IPS-NIHi11 (cell line): ENCODE results near the gene CHST11.

Source experiments
- DNase-seq: peaks from one replicate; pipeline ENCODE4 v3.0.0; 2012; ENCODE audit warnings: mixed read lengths, low spot score

Gene CHST11

GRCh38 chr12:104460041-104460719 is 3.4 kb downstream of the CHST11 start:
- no peak for DNase-seq

DNA sequence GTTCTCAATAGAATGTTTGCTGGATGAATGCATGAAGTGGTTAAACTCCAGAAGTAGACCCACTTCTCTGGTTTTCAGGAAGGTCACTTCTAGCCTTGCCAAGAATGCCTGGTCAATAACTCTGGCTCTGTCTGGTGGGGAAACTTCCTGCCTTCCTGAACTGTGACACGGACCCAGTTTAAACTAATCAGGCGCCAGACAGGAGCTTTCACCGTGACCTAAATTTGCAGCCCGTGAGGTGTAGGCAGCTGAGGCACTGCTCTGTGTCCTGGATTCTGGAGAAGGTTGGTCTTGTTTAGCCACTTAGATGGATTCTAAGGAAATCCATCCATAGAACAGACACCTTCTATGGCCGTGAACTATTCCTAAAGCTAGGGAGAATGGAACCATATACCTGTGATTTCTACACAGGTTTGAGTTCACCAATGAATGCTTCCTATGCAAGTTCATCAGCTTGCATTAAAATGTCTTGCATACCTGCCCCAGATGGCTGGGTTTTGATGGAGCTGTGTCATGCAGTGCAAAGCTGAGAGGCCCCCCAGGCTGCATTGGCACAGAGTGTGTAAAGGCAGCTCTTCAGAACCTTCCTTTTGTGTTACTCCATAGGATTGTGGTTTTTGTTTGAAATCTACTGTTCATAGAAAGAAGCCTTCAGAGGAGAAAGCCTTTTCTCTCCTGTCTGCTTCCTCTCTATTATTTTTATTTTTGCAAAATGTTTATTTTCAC is 4.4 kb downstream of the CHST11 start:
- DNase-seq = no peak

DNA sequence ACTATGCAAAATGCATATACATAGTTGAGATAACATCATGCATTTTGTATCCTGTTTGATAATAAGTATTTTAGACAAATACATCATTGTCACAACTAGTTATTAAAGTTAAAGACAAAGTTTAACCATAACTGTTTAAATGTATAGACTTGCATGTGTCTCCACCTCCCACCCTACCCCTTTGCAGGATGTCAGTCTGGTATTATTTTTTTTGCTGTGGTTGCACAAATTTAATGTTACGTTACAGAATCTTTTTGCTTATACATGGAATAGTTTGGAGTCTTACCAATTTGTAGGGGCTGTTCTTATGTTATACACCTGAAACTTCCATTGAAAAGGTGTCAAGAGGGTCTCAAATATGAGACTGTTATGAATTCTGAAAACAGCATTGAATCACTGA is 5.6 kb downstream of the CHST11 start:
- DNase-seq = no peak

GRCh38 chr12:104462931-104463339 is 6.2 kb downstream of the CHST11 start:
- DNase-seq = no peak

DNA sequence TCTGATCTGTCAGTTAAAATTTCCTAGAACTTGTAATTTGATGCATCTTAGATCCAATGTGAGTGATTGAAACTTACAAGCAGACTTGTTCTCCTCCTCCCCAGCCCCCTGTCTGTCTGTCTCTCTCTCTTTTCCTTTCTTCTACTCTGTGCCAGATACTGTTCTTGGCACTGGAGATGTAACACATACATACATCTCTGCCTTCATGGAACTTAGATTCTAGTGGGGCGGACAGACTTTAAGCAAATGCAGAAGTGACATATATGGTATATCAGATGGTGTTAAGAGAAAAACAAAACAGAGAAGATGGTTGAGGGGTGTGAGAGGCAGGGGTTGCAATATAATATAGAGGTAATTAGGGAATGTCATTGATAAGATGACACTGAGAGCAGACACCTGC is 6.6 kb downstream of the CHST11 start:
- no peak for DNase-seq

- no peak for DNase-seq
These were observed 8.2 kb downstream of the CHST11 start for GRCh38 chr12:104464899-104465298.

DNA sequence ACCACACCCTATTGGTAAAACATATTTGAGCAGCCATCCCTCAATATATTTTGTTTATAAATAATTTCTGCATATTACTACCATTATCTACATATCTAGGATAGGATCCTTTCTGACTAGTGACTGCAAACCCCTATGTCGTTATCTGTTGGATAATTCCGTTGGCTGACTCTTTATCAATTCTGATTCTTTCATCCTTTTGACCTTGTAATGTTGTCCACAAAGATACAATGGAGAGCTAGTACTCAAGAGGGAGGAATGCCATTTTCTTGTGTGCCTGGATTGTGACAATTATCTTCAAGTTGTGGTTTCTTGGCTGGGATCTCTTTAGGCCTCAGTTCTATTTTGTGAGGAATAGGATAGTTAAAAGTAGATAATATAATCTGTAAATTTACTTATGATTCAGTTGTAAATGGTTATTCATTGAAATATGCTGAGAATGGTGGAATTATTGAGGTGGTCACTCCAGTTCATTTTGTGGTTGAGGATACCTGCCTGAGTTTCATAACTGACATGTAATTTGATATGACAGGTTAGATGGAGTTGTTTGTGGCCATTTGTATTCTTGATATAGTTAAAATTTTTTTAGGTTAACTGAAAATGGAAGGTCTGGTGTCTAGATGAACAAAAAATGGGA is 10.1 kb downstream of the CHST11 start:
- DNase-seq = no peak

- no peak for DNase-seq
These were observed 10.6 kb downstream of the CHST11 start for GRCh38 chr12:104467346-104467837.

DNA sequence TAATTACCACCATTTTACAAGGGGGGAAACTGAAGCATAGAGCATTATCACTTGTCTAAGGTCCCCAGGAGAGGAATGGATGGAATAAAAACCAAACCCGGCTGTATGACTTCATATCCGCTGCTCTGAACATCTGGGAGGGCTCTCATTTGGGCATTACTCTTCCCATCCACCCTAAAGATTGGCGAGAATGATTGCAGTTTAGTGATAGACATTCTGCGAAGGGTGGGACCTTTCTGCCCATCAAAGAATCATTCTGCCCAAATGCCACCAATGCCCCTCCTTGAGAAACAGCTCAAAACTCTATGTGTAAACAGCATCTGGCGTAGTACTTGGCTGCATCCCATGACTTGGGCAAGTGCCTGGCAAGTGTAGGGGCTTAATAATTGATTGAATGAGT is 11.6 kb downstream of the CHST11 start:
- DNase-seq = no peak

- no peak for DNase-seq
These were observed 12.3 kb downstream of the CHST11 start for GRCh38 chr12:104469066-104469465.

DNA sequence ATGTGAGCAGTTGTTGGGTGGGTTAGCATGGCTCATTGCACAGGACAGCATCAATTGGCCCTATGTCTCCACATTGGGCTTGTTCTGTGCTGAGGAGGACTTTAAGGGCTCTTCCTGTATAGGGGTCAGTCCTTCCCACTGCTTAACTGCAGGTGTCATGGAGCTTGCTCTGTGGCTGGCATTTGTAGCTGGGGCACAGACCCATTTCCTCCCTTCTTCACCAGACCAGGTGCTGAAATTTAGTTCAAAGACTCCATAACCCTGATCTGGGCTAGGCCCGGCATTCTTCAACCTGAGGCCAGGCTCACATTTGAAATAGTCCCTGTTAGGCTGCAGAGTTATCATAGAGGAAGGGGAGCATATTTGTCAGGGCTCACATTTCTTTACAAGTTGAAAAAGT is 12.8 kb downstream of the CHST11 start:
- no peak for DNase-seq

- DNase-seq = no peak
These were observed 13.8 kb downstream of the CHST11 start for GRCh38 chr12:104470521-104470920.

DNA sequence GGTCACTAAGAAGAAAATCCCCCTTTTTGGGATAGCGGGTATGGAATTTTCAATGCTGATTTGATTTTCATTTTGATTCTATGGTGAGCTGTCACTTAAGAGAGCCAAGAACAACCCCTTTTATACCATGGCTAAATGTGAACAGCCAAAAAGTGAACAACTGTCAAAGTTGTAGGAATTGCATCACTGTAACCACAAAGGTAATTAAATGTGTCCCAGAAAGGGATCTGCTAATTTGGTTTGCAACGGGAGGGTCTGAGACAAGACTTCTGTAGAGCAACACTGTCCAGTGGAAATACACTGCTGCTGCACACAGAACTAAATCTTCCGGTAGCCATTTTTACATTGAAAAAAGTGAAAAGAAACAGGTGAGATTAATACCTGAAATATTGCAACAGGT is 14.6 kb downstream of the CHST11 start:
- DNase-seq = no peak

DNA sequence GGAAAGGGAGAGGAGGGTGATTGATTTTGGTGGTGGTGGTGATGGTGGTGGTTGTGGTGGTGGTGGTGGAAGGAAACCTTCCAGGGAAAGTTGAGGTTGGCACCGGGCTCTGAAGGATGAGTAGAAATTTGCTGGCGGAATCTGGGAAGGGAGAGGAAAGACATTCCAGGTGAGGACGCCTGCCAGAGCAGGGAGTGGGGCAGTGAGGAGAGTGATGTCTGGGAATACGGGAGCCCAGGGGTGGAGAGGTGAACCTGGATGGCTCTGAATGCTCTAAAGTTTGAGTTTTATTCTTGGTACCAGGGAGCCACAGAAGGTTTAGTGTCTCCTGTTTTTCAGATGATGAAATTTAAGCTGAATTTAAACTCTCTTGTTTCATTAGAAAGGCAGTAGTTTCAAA is 16.0 kb downstream of the CHST11 start:
- DNase-seq = no peak

- DNase-seq = no peak
These were observed 16.7 kb downstream of the CHST11 start for GRCh38 chr12:104473374-104473983.

- no peak for DNase-seq
These were observed 18.5 kb downstream of the CHST11 start for GRCh38 chr12:104475271-104475670.

DNA sequence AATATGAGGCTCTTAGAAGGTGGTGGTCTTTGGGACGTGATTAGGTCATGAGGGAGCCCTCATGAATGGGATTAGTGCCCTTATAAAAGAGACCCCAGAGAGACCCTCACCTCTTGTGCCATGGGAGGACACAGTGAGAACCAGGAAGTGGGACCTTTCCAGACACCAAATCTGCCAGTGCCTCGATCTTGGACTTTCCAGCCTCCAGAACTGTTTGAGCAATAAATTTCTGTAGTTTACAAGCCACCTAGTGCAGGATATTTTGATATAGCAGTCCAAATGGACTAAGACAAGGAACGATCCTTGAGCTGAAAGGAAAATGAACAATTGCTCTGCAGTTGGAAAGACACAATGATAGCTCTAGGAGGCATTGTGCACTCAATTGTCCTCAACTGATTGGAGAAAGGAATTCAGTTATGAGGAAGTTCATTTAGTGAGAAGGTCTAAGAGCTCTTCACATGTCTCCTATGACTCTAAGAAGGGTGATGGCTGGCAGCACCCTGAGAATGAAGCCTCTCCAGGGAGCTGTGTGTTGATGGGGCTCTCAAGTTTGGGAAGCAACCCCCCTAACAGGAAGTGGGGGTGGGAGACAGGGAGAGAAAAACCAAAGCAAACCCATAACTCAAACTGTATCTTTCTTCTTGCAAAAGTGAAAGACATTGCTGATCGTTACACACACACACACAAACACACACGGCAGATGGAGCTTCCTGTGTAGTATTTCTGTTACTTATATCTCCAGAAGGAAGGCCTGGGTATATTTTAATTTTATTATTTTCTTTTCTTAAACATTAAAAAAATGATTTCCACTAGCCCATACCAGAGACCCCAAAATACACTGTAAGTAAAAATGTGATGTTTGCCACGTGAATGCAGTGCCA is 21.0 kb downstream of the CHST11 start:
- no peak for DNase-seq

GRCh38 chr12:104478396-104479122 is 21.8 kb downstream of the CHST11 start:
- no peak for DNase-seq

- no peak for DNase-seq
These were observed 22.4 kb downstream of the CHST11 start for GRCh38 chr12:104479123-104479662.

- DNase-seq = no peak
These were observed 23.3 kb downstream of the CHST11 start for GRCh38 chr12:104480012-104480411.
